Measurements from ENCODE around the gene GABBR2. TPM values are rescaled to one million over a fixed set of nuclear protein-coding genes. Genes with fewer than 3 reads are reported as not detected.
A peak's percentile ranks its signal among the peaks of the same experiment; 100 is the strongest.

The GABBR2 gene
- total RNA-seq, 3 donors from 2014 or later, result not detected

- ATAC-seq, result no peak
- H3K4me3 Mint-ChIP-seq, result no peak overlapping the region
- no peaks in the 10 kb centered on the region for H3K9me3 Mint-ChIP-seq
- DNase-seq, result no peak
- no peaks in the 10 kb centered on the region for H3K36me3 Mint-ChIP-seq (ENCODE audit: insufficient read depth)
- H3K4me1 Mint-ChIP-seq (ENCODE audit: low read depth), result peaks cover 1% of the 10 kb centered on the region
- H3K27me3 Mint-ChIP-seq (ENCODE audit: low read depth), result no peaks in the 10 kb centered on the region
Measured at GRCh38 chr9:98539954-98540353, 168.8 kb downstream of the GABBR2 start.

DNA sequence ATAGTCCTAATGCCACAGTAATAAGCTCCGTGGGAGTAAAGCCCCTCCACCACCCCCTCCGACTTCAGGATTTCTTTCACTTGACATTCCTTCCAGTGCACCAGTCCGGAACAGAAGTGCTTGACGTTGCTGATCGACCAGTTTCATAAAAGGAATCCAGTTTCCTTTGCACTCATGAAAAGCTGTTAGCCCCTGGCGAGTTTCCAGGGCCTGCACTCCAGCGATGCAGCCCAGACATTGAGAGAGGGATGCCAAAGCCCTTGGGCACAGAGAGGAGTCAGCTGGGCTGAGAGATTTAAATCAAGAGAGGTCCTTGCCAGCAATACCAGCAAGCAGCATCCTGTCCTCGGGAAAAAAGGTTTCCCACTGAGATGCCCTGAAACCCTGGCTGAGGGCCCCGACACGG lies 170.1 kb downstream of the GABBR2 start:
- H3K4me1 Mint-ChIP-seq (ENCODE audit: low read depth), result peaks cover 1% of the 10 kb centered on the region
- ATAC-seq, result no peak
- no peaks in the 10 kb centered on the region for H3K9me3 Mint-ChIP-seq
- no peaks in the 10 kb centered on the region for H3K27me3 Mint-ChIP-seq (ENCODE audit: low read depth)
- no peak overlapping the region for H3K4me3 Mint-ChIP-seq
- DNase-seq, result no peak
- H3K36me3 Mint-ChIP-seq (ENCODE audit: insufficient read depth), result no peaks in the 10 kb centered on the region

DNA sequence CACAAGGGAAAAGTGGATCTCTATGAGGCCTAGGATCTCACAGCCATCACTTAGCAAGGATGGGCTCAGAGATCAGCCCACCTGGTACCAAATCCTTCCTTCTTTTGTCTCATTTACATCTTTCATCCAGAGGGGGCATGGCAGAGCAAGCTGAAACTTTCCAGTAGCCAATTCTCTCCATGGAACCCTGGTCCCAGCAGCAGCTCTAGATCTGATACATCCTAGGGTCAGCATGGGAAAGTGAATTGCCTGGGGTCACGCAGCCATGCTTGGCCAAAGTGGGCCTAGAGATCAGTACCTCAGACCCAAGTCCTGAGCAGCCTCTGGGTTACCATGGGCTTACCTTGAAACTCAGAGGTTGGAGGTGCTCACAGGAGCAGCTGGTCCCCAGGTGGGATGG lies 170.5 kb downstream of the GABBR2 start:
- no peaks in the 10 kb centered on the region for H3K27me3 Mint-ChIP-seq (ENCODE audit: low read depth)
- DNase-seq (no peak), ATAC-seq (no peak)
- no peaks in the 10 kb centered on the region for H3K9me3 Mint-ChIP-seq
- H3K36me3 Mint-ChIP-seq (ENCODE audit: insufficient read depth), result no peaks in the 10 kb centered on the region
- no peak overlapping the region for H3K4me3 Mint-ChIP-seq
- peaks cover 1% of the 10 kb centered on the region for H3K4me1 Mint-ChIP-seq (ENCODE audit: low read depth)

DNA sequence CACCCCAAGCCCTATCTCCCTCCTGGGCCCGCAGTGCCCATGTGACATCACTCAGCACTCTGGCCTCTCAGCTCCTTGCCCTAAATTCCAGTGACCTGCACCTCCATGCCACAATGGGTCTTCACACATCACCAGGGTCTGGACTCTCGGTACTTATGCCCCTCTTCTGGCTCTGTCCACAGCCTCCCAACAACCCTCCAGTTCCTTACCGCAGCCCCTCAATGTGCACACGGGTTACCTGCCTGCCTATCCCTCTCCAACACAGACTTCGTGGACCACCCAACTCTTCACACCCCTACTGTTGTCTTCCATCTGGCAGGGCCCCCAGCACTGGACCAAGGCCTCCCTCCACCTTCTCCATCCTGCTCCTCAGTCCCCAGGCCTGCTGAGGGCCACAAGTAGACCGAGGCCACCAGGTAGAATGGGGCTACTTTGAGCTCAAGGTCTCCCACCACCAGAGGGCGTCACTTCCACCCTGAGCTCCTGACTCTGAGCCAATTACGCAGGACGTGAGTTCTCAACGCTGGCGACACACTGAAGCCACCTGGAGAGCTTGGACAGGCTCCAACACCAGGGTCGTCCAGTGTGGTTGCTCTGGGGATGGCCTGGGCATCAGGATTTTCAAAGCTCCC lies 172.1 kb downstream of the GABBR2 start:
- H3K27me3 Mint-ChIP-seq (ENCODE audit: low read depth), result no peaks in the 10 kb centered on the region
- no peak overlapping the region for H3K4me3 Mint-ChIP-seq
- ATAC-seq, result no peak
- DNase-seq, result no peak
- no peaks in the 10 kb centered on the region for H3K4me1 Mint-ChIP-seq (ENCODE audit: low read depth)
- no peaks in the 10 kb centered on the region for H3K36me3 Mint-ChIP-seq (ENCODE audit: insufficient read depth)
- no peaks in the 10 kb centered on the region for H3K9me3 Mint-ChIP-seq

DNA sequence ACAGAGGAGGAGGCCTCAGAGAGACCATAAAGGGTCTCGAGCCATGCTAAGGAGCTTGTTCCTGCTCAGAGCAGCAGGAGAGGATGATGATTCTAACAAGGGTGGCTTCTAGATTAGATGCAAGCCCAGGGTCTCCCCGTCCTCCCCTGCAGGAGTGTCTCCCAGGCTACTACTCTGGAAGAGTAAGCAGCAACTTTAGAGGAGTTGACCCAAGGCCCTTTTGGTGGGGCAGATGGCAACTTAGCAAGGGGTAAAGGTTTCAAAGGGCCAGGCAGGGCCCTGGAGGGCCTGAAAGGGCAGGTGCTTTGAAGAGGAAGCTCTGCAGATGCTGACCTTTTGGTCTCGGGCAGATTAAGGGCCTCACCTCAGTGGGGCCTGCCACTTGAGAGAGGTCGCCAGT lies 174.9 kb downstream of the GABBR2 start:
- no peak overlapping the region for H3K4me3 Mint-ChIP-seq
- no peaks in the 10 kb centered on the region for H3K36me3 Mint-ChIP-seq (ENCODE audit: insufficient read depth)
- H3K27me3 Mint-ChIP-seq (ENCODE audit: low read depth), result peaks cover 4% of the 10 kb centered on the region
- no peak for ATAC-seq
- H3K4me1 Mint-ChIP-seq (ENCODE audit: low read depth), result no peaks in the 10 kb centered on the region
- DNase-seq, result no peak
- H3K9me3 Mint-ChIP-seq, result no peaks in the 10 kb centered on the region

DNA sequence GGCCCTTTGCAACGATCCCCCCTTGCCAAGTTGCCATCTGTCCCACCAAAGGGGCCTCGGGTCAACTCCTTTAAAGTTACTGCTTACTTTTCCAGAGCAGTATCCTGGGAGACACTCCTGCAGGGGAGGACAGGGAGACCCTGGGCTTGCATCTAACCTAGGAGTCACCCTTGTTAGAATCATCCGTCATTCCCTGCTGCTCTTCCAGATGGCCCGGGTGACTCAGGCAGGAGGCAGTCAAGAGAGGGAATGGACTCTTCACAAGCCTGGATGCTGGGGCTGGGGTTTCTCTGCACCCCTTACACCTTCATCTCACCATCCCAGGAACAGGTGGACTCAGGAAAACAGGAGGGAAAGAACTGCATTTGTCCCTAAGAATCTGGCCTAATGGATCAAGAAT lies 175.6 kb downstream of the GABBR2 start:
- no peak for DNase-seq
- ATAC-seq, result no peak
- Mint-ChIP-seq H3K4me3 (no peak overlapping the region), H3K27me3 (ENCODE audit: low read depth) (peaks cover 4% of the 10 kb centered on the region), H3K4me1 (ENCODE audit: low read depth) (no peaks in the 10 kb centered on the region), H3K36me3 (ENCODE audit: insufficient read depth) (no peaks in the 10 kb centered on the region), H3K9me3 (no peaks in the 10 kb centered on the region)

- H3K4me3 Mint-ChIP-seq, result no peak overlapping the region
- H3K27me3 Mint-ChIP-seq (ENCODE audit: low read depth), result peaks cover 4% of the 10 kb centered on the region
- no peaks in the 10 kb centered on the region for H3K9me3 Mint-ChIP-seq
- no peaks in the 10 kb centered on the region for H3K36me3 Mint-ChIP-seq (ENCODE audit: insufficient read depth)
- ATAC-seq, result no peak
- H3K4me1 Mint-ChIP-seq (ENCODE audit: low read depth), result no peaks in the 10 kb centered on the region
- DNase-seq, result no peak
Measured at GRCh38 chr9:98532574-98532973, 176.2 kb downstream of the GABBR2 start.

GRCh38 chr9:98532147-98532546 lies 176.6 kb downstream of the GABBR2 start:
- no peaks in the 10 kb centered on the region for H3K4me1 Mint-ChIP-seq (ENCODE audit: low read depth)
- H3K27me3 Mint-ChIP-seq (ENCODE audit: low read depth), result peaks cover 4% of the 10 kb centered on the region
- no peaks in the 10 kb centered on the region for H3K36me3 Mint-ChIP-seq (ENCODE audit: insufficient read depth)
- ATAC-seq (no peak), DNase-seq (no peak)
- no peak overlapping the region for H3K4me3 Mint-ChIP-seq
- no peaks in the 10 kb centered on the region for H3K9me3 Mint-ChIP-seq

GRCh38 chr9:98530806-98531386 lies 177.8 kb downstream of the GABBR2 start:
- H3K36me3 Mint-ChIP-seq (ENCODE audit: insufficient read depth), result no peaks in the 10 kb centered on the region
- peaks cover 4% of the 10 kb centered on the region for H3K27me3 Mint-ChIP-seq (ENCODE audit: low read depth)
- no peaks in the 10 kb centered on the region for H3K9me3 Mint-ChIP-seq
- no peak overlapping the region for H3K4me3 Mint-ChIP-seq
- DNase-seq (no peak), ATAC-seq (no peak)
- no peaks in the 10 kb centered on the region for H3K4me1 Mint-ChIP-seq (ENCODE audit: low read depth)

GRCh38 chr9:98530275-98530674 lies 178.5 kb downstream of the GABBR2 start:
- Mint-ChIP-seq H3K4me3 (no peak overlapping the region), H3K27me3 (ENCODE audit: low read depth) (peaks cover 4% of the 10 kb centered on the region), H3K36me3 (ENCODE audit: insufficient read depth) (no peaks in the 10 kb centered on the region), H3K4me1 (ENCODE audit: low read depth) (no peaks in the 10 kb centered on the region), H3K9me3 (no peaks in the 10 kb centered on the region)
- DNase-seq (no peak), ATAC-seq (no peak)

- Mint-ChIP-seq H3K9me3 (no peaks in the 10 kb centered on the region), H3K36me3 (ENCODE audit: insufficient read depth) (no peaks in the 10 kb centered on the region), H3K27me3 (ENCODE audit: low read depth) (peaks cover 4% of the 10 kb centered on the region), H3K4me3 (no peak overlapping the region), H3K4me1 (ENCODE audit: low read depth) (no peaks in the 10 kb centered on the region)
- ATAC-seq, result no peak
- no peak for DNase-seq
Measured at GRCh38 chr9:98529841-98530240, 178.9 kb downstream of the GABBR2 start.

DNA sequence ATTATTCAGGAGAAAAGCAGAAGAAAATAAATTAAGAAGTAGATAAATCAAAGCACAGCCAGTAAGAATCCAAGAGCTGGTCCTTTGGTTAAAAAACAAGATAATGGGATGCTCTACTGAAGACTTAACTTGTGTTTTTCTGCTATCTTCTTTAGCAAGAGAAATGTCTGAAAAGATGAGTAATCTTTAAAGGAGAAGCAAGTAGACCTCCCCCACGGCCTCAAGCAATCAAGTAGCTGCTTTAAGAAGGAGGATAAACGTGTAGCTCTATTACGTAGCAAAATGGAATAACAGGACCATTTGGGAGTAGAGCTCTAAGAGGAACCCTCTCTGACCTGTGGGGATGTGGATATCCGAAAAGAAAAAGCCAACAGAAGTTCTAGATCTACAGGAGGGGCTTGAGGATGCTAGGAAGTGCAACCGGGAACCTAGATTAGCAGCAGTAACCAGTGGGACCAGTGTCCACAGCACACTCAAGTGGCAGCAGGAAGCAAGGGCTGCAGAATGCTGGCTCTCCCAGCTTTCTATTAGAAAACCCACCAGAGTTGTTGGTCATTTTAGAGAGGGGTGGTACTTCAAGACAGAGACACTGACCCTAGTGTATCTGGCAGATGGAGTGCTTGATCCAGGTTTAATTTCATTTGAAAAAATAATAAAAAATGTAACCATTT lies 185.4 kb downstream of the GABBR2 start:
- ATAC-seq (no peak), DNase-seq (no peak)
- no peaks in the 10 kb centered on the region for H3K9me3 Mint-ChIP-seq
- no peak overlapping the region for H3K4me3 Mint-ChIP-seq
- no peaks in the 10 kb centered on the region for H3K36me3 Mint-ChIP-seq (ENCODE audit: insufficient read depth)
- no peaks in the 10 kb centered on the region for H3K4me1 Mint-ChIP-seq (ENCODE audit: low read depth)
- H3K27me3 Mint-ChIP-seq (ENCODE audit: low read depth), result peaks cover 36% of the 10 kb centered on the region

GRCh38 chr9:98522487-98522886 lies 186.2 kb downstream of the GABBR2 start:
- ATAC-seq (peak in 1 of 2 donors; percentile 14), DNase-seq (no peak)
- no peaks in the 10 kb centered on the region for H3K9me3 Mint-ChIP-seq
- no peak overlapping the region for H3K4me3 Mint-ChIP-seq
- H3K27me3 Mint-ChIP-seq (ENCODE audit: low read depth), result peaks cover 38% of the 10 kb centered on the region
- no peaks in the 10 kb centered on the region for H3K36me3 Mint-ChIP-seq (ENCODE audit: insufficient read depth)
- no peaks in the 10 kb centered on the region for H3K4me1 Mint-ChIP-seq (ENCODE audit: low read depth)

DNA sequence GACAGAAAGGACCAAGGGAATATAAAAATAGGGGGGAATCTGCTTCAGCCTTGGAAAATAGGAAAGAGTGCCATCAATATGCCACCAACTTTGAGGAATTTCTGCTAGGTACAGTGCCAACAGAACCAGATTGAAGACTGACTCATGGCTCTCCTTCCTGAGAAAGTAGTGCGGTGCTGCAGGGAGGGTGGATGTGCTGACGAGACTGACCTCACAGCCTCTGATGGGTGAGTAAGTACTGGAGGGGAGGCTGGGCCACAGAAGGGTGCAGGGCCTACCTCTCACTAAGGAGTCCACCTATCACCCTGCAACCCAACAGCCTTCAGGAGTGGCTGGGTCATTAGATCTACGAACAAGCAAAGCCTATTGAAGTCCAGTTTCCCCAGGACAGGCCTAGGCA lies 187.6 kb downstream of the GABBR2 start:
- ATAC-seq, result no peak
- H3K27me3 Mint-ChIP-seq (ENCODE audit: low read depth), result peaks cover 38% of the 10 kb centered on the region
- H3K9me3 Mint-ChIP-seq, result no peaks in the 10 kb centered on the region
- no peak overlapping the region for H3K4me3 Mint-ChIP-seq
- no peaks in the 10 kb centered on the region for H3K4me1 Mint-ChIP-seq (ENCODE audit: low read depth)
- no peak for DNase-seq
- H3K36me3 Mint-ChIP-seq (ENCODE audit: insufficient read depth), result no peaks in the 10 kb centered on the region

All from activated T-cell treated with anti-CD3 and anti-CD28 coated beads, Interleukin-2, amount 50 U/mL, for 4 hours (primary cell).